B cell (primary cell): ENCODE data around the gene RTN4. TPM values are rescaled to one million over a fixed set of nuclear protein-coding genes. Genes with fewer than 3 reads are reported as not detected.

Source experiments
- ATAC-seq: fragments of 200-7000 bp; cut with Tn5 transposase; one replicate; pipeline ENCODE4 v1.10.0; 2021; ENCODE audit warnings: low read depth, mild to moderate bottlenecking, moderate number of reproducible peaks, moderate library complexity
- CTCF ChIA-PET: fragments of 350-600 bp; sonication (Branson Sonifier 250); formaldehyde crosslinking; loops from one replicate; lab custom pipeline; 2021; ENCODE audit warnings: antibody characterized with exemption, inconsistent platforms; lab: Charles Lee
- POLR2A ChIA-PET: fragments of 350-600 bp; sonication (Branson Sonifier 250); formaldehyde crosslinking; loops from one replicate; lab custom pipeline; 2021; ENCODE audit warnings: antibody characterized with exemption; lab: Charles Lee
- DNase-seq: peaks from one replicate; pipeline ENCODE4 v3.0.0; 2013
- H2AFZ ChIP-seq: 2 replicates; pipeline ENCODE4 v1.6.1; 2012; ENCODE audit warnings: mild to moderate bottlenecking, low read depth, low read length; ENCODE audit not compliant: insufficient read depth, poor library complexity, severe bottlenecking
- H3K27ac ChIP-seq, 2 donors: 1 replicate in 1 of 2; 2 replicates in 1 of 2; pipeline ENCODE4 v1.5.1; 2012 to 2013; ENCODE audit warnings: low read length in 2 of 2, mild to moderate bottlenecking in 2 of 2, moderate library complexity in 1 of 2
- H3K27me3 ChIP-seq, 4 experiments: fragments of 200-600 bp in 1 of 4; sonication (generic) in 1 of 4; replicated peaks in 1 of 4; 1 replicate in 2 of 4; 2 replicates in 2 of 4; pipeline versions ENCODE4 v1.6.1 to v1.7.0; 2013 to 2016; ENCODE audit warnings: low read length in 3 of 4, mild to moderate bottlenecking in 2 of 4, mixed read lengths in 1 of 4, moderate library complexity in 1 of 4; ENCODE audit not compliant: insufficient read depth in 4 of 4, control insufficient read depth in 3 of 4; ENCODE audit errors: control extremely low read depth in 1 of 4
- H3K36me3 ChIP-seq, 2 experiments: replicated peaks in 1 of 2; 1 replicate in 1 of 2; 2 replicates in 1 of 2; pipeline versions ENCODE4 v1.6.1 to v1.7.1; 2013; ENCODE audit warnings: low read length in 1 of 2; ENCODE audit not compliant: insufficient read depth in 2 of 2, control insufficient read depth in 1 of 2; ENCODE audit errors: control extremely low read depth in 1 of 2, extremely low read depth in 1 of 2
- H3K4me1 ChIP-seq, 2 donors: fragments of 200-600 bp in 1 of 2; sonication (generic) in 1 of 2; 1 replicate in 1 of 2; 2 replicates in 1 of 2; pipeline versions ENCODE4 v1.5.1 to v1.6.1; 2013 to 2017; ENCODE audit warnings: low read length in 2 of 2; ENCODE audit not compliant: control insufficient read depth in 2 of 2, insufficient read depth in 2 of 2
- H3K4me2 ChIP-seq: replicated peaks from 2 replicates; pipeline ENCODE3; 2012; ENCODE audit warnings: mild to moderate bottlenecking, low read depth, low read length; ENCODE audit not compliant: poor library complexity, severe bottlenecking
- H3K4me3 ChIP-seq, 5 experiments: fragments of 200-600 bp in 1 of 5; sonication (generic) in 1 of 5; 1 replicate in 3 of 5; 2 replicates in 2 of 5; pipeline versions ENCODE4 v1.5.1 to v1.7.0; 2011 to 2016; ENCODE audit warnings: low read length in 4 of 5, mild to moderate bottlenecking in 4 of 5, low read depth in 2 of 5, control low read depth in 1 of 5, moderate library complexity in 1 of 5; ENCODE audit not compliant: insufficient read depth in 1 of 5; ENCODE audit errors: control extremely low read depth in 1 of 5, extremely low read depth in 1 of 5
- H3K79me2 ChIP-seq: fragments of 200-600 bp; sonication (generic); one replicate; pipeline ENCODE4 v1.6.0; 2016; ENCODE audit warnings: low read length; ENCODE audit not compliant: control insufficient read depth, insufficient read depth
- H3K9ac ChIP-seq: fragments of 200-600 bp; sonication (generic); 2 replicates; pipeline ENCODE4 v1.6.1; 2017; ENCODE audit warnings: mild to moderate bottlenecking, low read length, moderate library complexity
- H3K9me3 ChIP-seq, 3 donors: one replicate each; pipeline versions ENCODE4 v1.6.1 to v1.7.1; 2013; ENCODE audit warnings: low read length in 2 of 3; ENCODE audit not compliant: control insufficient read depth in 2 of 3, insufficient read depth in 1 of 3; ENCODE audit errors: control extremely low read depth in 1 of 3
- H4K20me1 ChIP-seq: 2 replicates; pipeline ENCODE4 v1.6.0; 2012; ENCODE audit warnings: mild to moderate bottlenecking, low read length; ENCODE audit not compliant: insufficient read depth, control insufficient read depth, poor library complexity, severe bottlenecking
- H3K27ac Mint-ChIP-seq: one replicate; pipeline ENCODE4 v1.8.0; 2021; ENCODE audit warnings: mixed read lengths
- H3K27me3 Mint-ChIP-seq: one replicate; pipeline ENCODE4 v1.8.0; 2021; ENCODE audit warnings: mixed read lengths
- H3K4me1 Mint-ChIP-seq: one replicate; pipeline ENCODE4 v1.8.0; 2021; ENCODE audit warnings: mixed read lengths
- H3K4me3 Mint-ChIP-seq: one replicate; pipeline ENCODE4 v1.8.0; 2021; ENCODE audit warnings: mixed read lengths
- H3K9me3 Mint-ChIP-seq: one replicate; pipeline ENCODE4 v1.8.0; 2022; ENCODE audit warnings: mixed read lengths; ENCODE audit not compliant: insufficient read depth
- CTCF ChIP-seq: fragments of 200-600 bp; IDR thresholded peaks from one replicate; pipeline ENCODE4 v1.8.0; 2022; ENCODE audit warnings: antibody characterized with exemption, mild to moderate bottlenecking
- EZH2 ChIP-seq: IDR thresholded peaks from 2 replicates; pipeline ENCODE4 v1.6.1; 2012; ENCODE audit warnings: borderline replicate concordance, low read depth, mild to moderate bottlenecking, moderate library complexity, low read length; ENCODE audit not compliant: insufficient read depth, poor library complexity, severe bottlenecking
- WGBS: methylation state at CpG from one replicate; pipeline ENCODE4 v1.1.5; 2013; ENCODE audit warnings: missing lambda C conversion rate; ENCODE audit not compliant: insufficient coverage; 5-methylcytosine and 5-hydroxymethylcytosine counted together
- intact Hi-C: fragments of 100-400 bp; cut with micrococcal nuclease; formaldehyde crosslinking; loops from one replicate; pipeline ENCODE4 v1.10.0; 2022
- polyA plus RNA-seq: library from polyadenylated mRNA; depleted of rRNA; stranded (reverse); fragments of >200 nt; gene quantifications from 2 replicates; pipeline ENCODE4 v1.2.3, GENCODE V29; 2012
- total RNA-seq, 2 donors: library from RNA; stranded (reverse); fragments of 120-200 nt in 1 of 2; gene quantifications; 1 replicate in 1 of 2; 2 replicates in 1 of 2; pipeline versions ENCODE4 v1.2.3 to v1.2.4, GENCODE V29; 2013 to 2022

The RTN4 gene
- total and polyA plus RNA-seq, 2 donors (not counting 1 experiment from before 2014, with no cell fraction given) = 30.8 to 65.9 TPM

- TF ChIP-seq CTCF (no peak), EZH2 (no peak)
- peaks cover 65% of the 10 kb centered on the region for H3K4me1 Mint-ChIP-seq
- H3K9me3 Mint-ChIP-seq = no peaks in the 10 kb centered on the region
- peaks cover 5 to 22% of the 10 kb centered on the region in 2 donors for H3K4me1 ChIP-seq
- POLR2A ChIA-PET = no interaction called here
- no peak overlapping the region for H3K9ac ChIP-seq
- no peak overlapping the region for H3K4me3 Mint-ChIP-seq
- ATAC-seq (no peak), DNase-seq (no peak)
- no peaks in the 10 kb centered on the region for H3K9me3 ChIP-seq
- peaks cover 0 to 2% of the 10 kb centered on the region in 2 experiments for H3K36me3 ChIP-seq
- peak overlapping the region in 1 of 2 donors; percentile 25 for H3K27ac ChIP-seq
- CTCF ChIA-PET = interaction anchor here (3.1 kb wide), 1 partner anchor 166 kb away, joined by 10 read pairs; no protein-coding TSS in a partner anchor
- H4K20me1 ChIP-seq = peaks cover 30% of the 10 kb centered on the region
- intact Hi-C loops = no loop called here
- peak overlapping the region; percentile 2 for H3K27ac Mint-ChIP-seq
- peaks cover 84% of the 10 kb centered on the region for H3K79me2 ChIP-seq
- H3K27me3 ChIP-seq = no peaks in the 10 kb centered on the region
- no peak overlapping the region for H3K4me2 ChIP-seq
- H3K27me3 Mint-ChIP-seq = no peaks in the 10 kb centered on the region
- WGBS = no CpG with 5 or more reads among the region's 2 CpGs
- H3K4me3 ChIP-seq = no peak overlapping the region
- H2AFZ ChIP-seq = no peak overlapping the region
These were observed 48.5 kb downstream of the RTN4 start for GRCh38 chr2:55001716-55002115.

- H3K27me3 Mint-ChIP-seq = no peaks in the 10 kb centered on the region
- intact Hi-C loops = no loop called here
- Histone ChIP-seq H2AFZ (no peak overlapping the region), H4K20me1 (peaks cover 26% of the 10 kb centered on the region), H3K36me3 (peaks cover 0 to 2% of the 10 kb centered on the region in 2 experiments), H3K4me2 (no peak overlapping the region), H3K9me3 (no peaks in the 10 kb centered on the region), H3K27ac (peak overlapping the region in 1 of 2 donors; percentile 29), H3K9ac (no peak overlapping the region), H3K4me3 (no peak overlapping the region), H3K27me3 (no peaks in the 10 kb centered on the region), H3K79me2 (peaks cover 84% of the 10 kb centered on the region), H3K4me1 (peaks cover 10 to 23% of the 10 kb centered on the region in 2 donors)
- H3K27ac Mint-ChIP-seq = peak overlapping the region; percentile 27
- TF ChIP-seq EZH2 (no peak), CTCF (no peak)
- H3K4me1 Mint-ChIP-seq = peaks cover 65% of the 10 kb centered on the region
- no peaks in the 10 kb centered on the region for H3K9me3 Mint-ChIP-seq
- ChIA-PET POLR2A (no interaction called here), CTCF (no interaction called here)
- ATAC-seq (no peak), DNase-seq (no peak)
- no peak overlapping the region for H3K4me3 Mint-ChIP-seq
- WGBS = 81% methylated on average over 3 of the region's 4 CpGs
These were observed 49.9 kb downstream of the RTN4 start for GRCh38 chr2:55000341-55000740.
